MV-4-11 (cell line): Measurements from ENCODE around the gene OTOG.
"Not testable (repeated sequence)": the region's sequence is repeated elsewhere in the genome, so short reads cannot be mapped to it uniquely, and the experiment has no call there.

Experiments
- DNase-seq: peaks from one replicate; lab custom pipeline; 2025; lab: John Stamatoyannopoulos, UW

Gene OTOG

DNA sequence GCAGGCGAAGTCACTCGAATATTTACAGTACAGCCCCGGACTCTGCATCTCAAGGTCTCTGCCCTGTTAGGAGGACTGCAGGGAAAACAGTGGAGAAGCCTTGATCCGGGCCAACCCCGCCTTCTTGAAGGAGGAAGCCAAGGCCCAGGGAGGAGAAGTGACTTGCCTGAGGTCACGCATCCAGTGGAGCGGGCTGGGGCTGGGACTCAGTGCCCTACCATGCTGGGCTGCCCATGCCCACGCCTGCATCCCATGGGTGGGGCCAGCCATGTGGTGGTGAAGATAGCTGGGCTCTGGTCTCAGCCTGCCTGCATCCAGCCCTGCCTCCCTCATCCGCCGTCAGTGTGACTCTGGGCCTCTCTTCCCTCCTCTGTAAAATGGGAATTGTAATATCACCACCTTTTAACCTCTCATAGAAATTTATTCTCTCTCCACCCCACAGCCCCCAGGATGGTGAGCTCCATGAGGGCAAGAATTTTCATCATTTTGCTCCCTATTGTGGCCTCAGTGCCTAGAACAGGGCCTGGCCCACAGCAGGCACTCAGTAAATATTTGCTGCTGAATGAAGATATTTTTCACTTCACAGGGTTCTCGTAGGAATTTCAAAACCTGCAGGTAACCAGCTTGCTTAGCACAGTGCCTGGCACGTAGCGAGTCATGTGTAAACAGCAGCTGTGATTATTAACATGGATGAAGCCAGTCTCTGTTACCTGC is 57.3 kb downstream of the OTOG start:
- DNase-seq = no peak

DNA sequence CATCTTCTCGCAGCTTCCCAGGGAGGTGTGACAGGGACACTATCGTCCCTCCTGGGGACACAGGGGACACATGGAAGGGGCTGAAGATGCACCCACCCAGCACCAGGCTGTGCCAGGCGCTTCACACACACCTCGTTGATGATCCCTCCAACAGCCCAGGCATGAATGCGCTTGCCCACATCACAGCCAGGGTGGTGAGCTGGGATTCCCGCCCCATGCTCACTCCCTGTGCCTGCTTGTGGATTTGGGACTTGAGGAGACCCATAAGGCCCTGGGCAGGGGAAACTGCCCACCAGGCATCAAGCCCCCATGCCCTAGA is 57.8 kb downstream of the OTOG start:
- DNase-seq = no peak

- no peak for DNase-seq
Observed at GRCh38 chr11:17605651-17606122, 58.6 kb downstream of the OTOG start.

DNA sequence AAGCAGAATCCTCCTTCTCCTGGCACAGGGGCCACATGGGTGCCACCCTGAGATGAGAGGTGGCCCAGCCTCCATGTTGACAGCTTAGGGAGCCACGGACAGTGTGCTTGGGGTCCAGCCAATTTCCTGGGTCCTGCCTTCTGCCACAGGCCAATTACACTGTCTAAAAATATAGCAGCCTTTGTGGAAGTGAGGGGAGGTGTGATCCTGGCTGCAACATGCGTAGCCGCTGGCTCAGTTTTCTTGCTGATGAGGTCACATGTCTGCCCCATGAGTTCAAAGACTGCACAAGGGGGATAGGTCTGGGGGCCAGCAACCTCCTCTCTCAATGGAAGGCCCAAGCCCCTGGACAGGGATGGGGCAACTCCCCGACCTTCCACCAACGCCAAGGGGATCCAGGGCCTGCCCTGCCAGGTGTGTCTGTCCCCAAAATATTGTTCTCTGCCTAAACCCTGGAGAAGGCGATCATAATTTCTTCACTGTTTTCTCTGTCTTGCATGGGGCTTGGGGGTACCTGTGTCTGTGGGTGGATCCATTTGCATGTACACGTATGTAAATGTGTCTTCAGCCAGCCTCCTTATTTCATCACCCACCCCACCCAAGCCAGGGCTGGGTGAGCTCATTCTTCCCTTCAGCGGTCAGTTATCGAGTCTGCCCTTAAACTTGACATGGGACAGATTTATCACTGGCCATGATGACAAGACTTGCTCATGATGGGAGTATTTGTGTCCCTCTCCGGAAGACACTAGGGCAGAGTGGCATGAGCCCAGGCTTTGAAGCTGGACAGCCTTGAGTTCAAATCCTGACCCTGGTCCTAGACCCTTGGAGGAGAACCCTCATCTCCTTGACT is 59.4 kb downstream of the OTOG start:
- no peak for DNase-seq

GRCh38 chr11:17607083-17607429 is 60.0 kb downstream of the OTOG start:
- DNase-seq = no peak

- no peak for DNase-seq
Observed at GRCh38 chr11:17607591-17608570, 60.8 kb downstream of the OTOG start.

DNA sequence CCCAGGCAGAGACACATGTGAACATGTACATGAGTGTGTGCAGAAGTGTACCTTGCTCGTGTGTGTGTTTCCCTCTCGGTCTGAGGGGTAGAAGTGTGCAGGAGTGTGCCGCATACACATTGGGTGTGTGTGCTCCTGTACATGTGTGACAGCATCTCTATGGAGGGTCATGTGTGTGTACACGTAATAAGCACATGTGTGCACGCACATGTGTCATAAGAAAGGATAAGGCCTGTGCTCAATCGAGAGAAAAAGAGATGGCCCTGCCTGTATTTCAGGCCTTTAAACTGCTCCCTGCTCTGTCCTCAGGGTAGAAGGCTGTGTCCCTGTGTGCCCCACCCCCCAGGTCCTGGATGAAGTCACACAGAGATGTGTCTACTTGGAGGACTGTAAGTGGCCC is 61.8 kb downstream of the OTOG start:
- no peak for DNase-seq

DNA sequence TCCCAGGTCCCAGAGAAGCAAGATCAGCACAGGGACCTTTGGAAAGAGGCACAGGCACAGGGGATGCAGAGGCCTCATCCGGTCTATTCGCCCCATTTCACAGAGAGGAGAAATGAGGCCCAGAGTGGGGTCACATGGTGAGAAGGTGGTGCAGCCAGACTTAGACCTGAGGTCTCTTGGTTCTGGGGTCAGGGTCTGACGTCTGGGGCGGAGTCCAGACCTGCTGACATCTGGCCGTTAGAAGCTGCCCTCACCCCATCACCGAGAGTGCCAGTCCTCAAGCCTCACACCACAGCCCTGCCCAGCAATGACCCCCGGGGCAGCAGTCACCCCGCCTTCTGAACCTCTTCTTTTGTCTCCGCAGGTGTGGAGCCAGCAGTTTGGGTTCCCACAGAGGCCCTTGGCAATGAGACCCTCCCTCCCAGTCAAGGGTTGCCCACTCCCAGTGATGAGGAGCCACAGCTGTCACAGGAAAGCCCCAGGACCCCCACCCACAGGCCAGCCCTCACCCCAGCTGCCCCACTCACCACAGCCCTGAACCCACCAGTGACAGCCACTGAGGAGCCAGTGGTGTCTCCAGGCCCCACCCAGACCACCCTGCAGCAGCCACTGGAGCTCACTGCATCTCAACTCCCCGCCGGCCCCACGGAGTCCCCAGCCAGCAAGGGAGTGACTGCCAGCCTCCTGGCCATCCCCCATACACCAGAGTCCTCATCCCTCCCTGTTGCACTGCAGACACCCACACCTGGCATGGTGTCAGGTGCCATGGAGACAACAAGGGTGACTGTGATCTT is 62.4 kb downstream of the OTOG start:
- DNase-seq = no peak

DNA sequence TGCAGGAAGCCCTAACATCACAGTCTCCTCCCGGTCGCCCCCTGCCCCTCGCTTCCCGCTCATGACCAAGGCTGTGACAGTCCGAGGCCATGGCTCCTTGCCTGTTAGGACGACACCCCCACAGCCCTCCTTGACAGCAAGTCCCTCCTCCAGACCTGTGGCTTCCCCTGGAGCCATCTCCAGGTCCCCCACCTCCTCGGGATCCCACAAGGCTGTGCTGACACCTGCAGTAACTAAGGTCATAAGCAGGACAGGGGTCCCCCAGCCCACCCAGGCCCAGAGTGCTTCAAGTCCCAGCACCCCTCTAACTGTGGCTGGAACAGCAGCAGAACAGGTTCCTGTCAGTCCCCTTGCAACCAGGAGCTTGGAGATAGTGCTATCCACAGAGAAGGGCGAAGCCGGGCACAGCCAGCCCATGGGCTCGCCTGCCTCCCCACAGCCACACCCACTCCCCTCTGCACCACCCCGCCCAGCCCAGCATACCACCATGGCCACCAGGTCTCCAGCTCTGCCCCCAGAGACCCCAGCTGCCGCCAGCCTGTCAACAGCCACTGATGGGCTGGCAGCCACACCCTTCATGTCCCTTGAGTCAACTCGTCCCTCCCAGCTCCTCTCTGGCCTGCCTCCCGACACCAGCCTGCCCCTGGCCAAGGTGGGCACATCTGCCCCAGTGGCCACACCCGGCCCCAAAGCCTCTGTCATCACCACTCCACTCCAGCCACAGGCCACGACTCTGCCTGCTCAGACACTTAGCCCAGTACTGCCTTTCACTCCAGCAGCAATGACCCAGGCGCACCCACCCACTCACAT is 63.2 kb downstream of the OTOG start:
- no peak for DNase-seq

- no peak for DNase-seq
Observed at GRCh38 chr11:17611049-17611448, 64.0 kb downstream of the OTOG start.

DNA sequence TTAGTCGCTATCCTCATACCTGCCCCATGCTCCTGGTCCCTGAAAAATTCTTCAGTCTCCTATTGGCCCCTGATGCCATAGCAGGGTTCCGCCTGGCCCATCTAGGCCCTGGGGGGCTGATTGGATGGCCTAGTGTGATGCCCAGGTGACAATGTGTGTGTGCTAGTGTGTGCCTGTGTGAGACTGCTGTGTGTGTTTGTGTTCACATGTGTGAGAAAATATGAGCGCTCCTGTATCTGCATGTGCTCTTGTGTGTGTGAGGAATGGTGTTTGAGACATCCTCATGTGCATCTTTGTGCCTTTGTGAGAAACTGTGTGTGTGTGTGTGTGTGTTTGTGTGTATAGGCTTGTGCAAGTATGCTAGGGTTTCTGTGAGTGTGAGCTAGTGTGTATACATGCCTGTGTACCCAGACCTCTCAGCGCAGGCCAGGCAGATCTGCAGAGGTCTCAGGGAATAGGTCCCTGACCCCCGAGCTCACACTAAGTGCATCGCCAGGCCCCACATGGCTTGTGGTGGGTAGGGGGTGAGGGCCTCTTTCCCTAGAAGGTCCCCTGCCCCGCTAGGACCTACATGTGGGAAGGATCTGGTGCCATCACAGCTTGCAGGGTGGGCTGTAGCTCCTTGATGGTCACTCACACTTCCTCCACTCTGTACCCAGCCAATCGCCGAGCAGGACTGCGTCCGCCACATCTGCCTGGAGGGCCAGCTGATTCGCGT is 64.6 kb downstream of the OTOG start:
- no peak for DNase-seq

- no peak for DNase-seq
Observed at GRCh38 chr11:17612221-17613188, 65.4 kb downstream of the OTOG start.

- no peak for DNase-seq
Observed at GRCh38 chr11:17613428-17613962, 66.4 kb downstream of the OTOG start.

DNA sequence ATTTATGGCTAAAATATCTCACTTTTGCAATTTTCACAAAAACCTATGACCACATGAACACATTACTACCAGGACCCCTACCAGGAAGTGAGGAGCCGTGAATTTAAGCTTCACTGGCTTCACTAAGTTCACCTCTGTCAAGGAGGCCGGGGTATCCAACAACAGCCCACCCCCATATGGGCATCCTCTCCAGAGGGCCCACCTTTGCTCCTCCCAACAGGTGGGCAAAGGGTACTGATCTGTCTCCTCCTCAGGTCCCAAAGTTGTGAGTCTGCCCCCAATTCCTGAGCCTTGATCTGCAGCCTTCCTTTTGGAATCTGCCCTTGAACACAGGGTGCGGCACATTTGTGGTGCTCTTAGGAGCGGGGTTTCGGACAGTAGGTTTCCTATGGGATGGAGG is 66.9 kb downstream of the OTOG start:
- no peak for DNase-seq

GRCh38 chr11:17622711-17623110 is 75.7 kb downstream of the OTOG start:
- DNase-seq = not testable (repeated sequence)

- no peak for DNase-seq
Observed at GRCh38 chr11:17629113-17629512, 82.1 kb downstream of the OTOG start.

DNA sequence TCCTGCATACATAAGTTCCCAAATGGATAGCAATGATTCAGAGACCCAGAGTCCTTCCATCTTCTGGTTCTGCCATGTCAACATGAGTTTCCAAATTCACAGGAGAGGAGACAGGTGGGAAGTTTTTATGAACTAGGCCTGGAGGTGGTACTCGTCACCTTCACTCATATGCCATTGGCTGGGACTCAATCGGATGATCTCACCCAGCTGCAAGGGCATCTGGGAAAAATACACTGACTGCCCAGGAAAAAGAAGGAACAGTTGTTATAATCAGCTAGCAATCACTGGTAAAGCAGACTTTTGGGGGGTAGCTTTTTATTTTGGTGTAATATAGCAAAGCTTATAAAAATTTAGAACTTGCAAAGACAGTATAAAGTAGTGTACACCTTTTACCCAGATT is 83.9 kb downstream of the OTOG start:
- no peak for DNase-seq

DNA sequence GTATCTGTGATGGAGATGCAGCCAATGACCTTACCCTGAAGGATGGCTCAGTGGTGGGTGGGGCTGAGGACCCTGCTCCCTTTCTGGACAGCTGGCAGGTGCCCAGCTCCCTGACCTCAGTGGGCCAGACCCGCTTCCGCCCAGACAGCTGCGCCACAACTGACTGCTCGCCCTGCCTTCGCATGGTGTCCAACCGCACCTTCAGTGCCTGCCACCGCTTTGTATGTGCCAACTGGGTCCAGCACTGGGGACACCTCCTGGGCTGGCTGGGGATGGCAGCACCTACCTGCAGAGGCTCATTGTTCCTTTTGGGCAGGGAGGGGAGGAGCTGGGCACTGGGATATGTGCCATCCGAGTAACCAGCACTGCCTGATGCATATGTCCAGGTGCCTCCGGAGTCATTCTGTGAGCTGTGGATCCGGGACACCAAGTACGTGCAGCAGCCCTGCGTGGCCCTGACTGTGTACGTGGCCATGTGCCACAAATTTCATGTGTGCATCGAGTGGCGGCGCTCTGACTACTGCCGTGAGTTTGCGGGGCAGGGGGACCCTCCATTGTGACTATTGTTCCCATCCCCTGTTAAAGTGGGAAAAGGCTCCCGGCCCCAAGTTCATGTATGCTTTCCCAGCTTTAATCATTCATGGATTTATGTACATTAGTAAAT is 84.8 kb downstream of the OTOG start:
- DNase-seq = no peak
